BLaER1 (cell line): ENCODE data around the gene KCNJ11.
"Not testable (repeated sequence)": the region's sequence is repeated elsewhere in the genome, so short reads cannot be mapped to it uniquely, and the experiment has no call there.

ENCODE experiments used
- H3K27ac ChIP-seq: shearing (Covaris generic); formaldehyde crosslinking; 2 replicates; pipeline ENCODE4 v1.8.1; 2022
- H3K27me3 ChIP-seq: shearing (Covaris generic); formaldehyde crosslinking; 2 replicates; pipeline ENCODE4 v1.8.1; 2022
- H3K36me3 ChIP-seq: shearing (Covaris generic); formaldehyde crosslinking; 2 replicates; pipeline ENCODE4 v1.8.1; 2022
- H3K4me1 ChIP-seq: shearing (Covaris generic); formaldehyde crosslinking; 2 replicates; pipeline ENCODE4 v1.8.1; 2022
- H3K4me2 ChIP-seq: shearing (Covaris generic); formaldehyde crosslinking; 2 replicates; pipeline ENCODE4 v1.8.1; 2022
- H3K4me3 ChIP-seq: shearing (Covaris generic); formaldehyde crosslinking; 2 replicates; pipeline ENCODE4 v1.8.1; 2022
- H3K9ac ChIP-seq: shearing (Covaris generic); formaldehyde crosslinking; 2 replicates; pipeline ENCODE4 v1.8.1; 2022
- H3K9me3 ChIP-seq: shearing (Covaris generic); formaldehyde crosslinking; 2 replicates; pipeline ENCODE4 v1.8.1; 2022
- H4K20me1 ChIP-seq: shearing (Covaris generic); formaldehyde crosslinking; 2 replicates; pipeline ENCODE4 v1.8.1; 2022
- Cebpa-rat ChIP-seq: shearing (Covaris generic); IDR thresholded peaks from 2 replicates; pipeline ENCODE4 v1.8.1; 2022

Gene KCNJ11

GRCh38 chr11:17388609-17389210 is at the start of gene KCNJ11:
KCNJ11 (minus strand) TSS chr11:17388659; CDS start chr11:17388091, 568 bp downstream.
- Histone ChIP-seq H3K9ac (peak within 1 kb of the TSS; percentile 74), H3K9me3 (no peaks in the 10 kb centered on the region), H4K20me1 (no peaks in the 10 kb centered on the region; the same call in 1 of the 2 replicates), H3K4me3 (peak within 1 kb of the TSS; percentile 73), H3K27ac (peak within 1 kb of the TSS; percentile 64; the same call in 1 of the 2 replicates), H3K27me3 (no peaks in the 10 kb centered on the region), H3K4me1 (peaks cover 65% of the 10 kb centered on the region), H3K4me2 (peak within 1 kb of the TSS; percentile 88), H3K36me3 (no peaks in the 10 kb centered on the region)
- no peak for TF ChIP-seq Cebpa-rat

GRCh38 chr11:17437366-17437765 is 48.9 kb upstream of the KCNJ11 start:
- Histone ChIP-seq H3K36me3 (no peaks in the 10 kb centered on the region), H3K9me3 (peaks cover 13% of the 10 kb centered on the region), H3K27me3 (no peaks in the 10 kb centered on the region), H3K4me2 (peak overlapping the region; percentile 82), H3K4me3 (no peak overlapping the region), H3K27ac (peak overlapping the region; percentile 49; the same call in 1 of the 2 replicates), H4K20me1 (no peaks in the 10 kb centered on the region), H3K4me1 (peaks cover 84% of the 10 kb centered on the region), H3K9ac (no peak overlapping the region)
- TF ChIP-seq Cebpa-rat: no peak

- Histone ChIP-seq H3K9me3 (no peaks in the 10 kb centered on the region), H3K4me3 (no peak overlapping the region), H3K27me3 (no peaks in the 10 kb centered on the region), H3K36me3 (no peaks in the 10 kb centered on the region), H3K27ac (no peak overlapping the region), H3K4me2 (peak overlapping the region; percentile 89), H3K9ac (no peak overlapping the region), H3K4me1 (peaks cover 100% of the 10 kb centered on the region), H4K20me1 (no peaks in the 10 kb centered on the region)
- TF ChIP-seq Cebpa-rat: no peak
Observed at GRCh38 chr11:17434108-17434507, 45.6 kb upstream of the KCNJ11 start.

- no peaks in the 10 kb centered on the region for H4K20me1 ChIP-seq
- no peaks in the 10 kb centered on the region for H3K9me3 ChIP-seq
- peaks cover 100% of the 10 kb centered on the region for H3K4me1 ChIP-seq
- H3K27me3 ChIP-seq: no peaks in the 10 kb centered on the region
- no peak for TF ChIP-seq Cebpa-rat
- peak overlapping the region; percentile 43 for H3K4me3 ChIP-seq
- peak overlapping the region; percentile 89 for H3K4me2 ChIP-seq
- H3K27ac ChIP-seq: peak overlapping the region; percentile 89
- peak overlapping the region; percentile 74; the same call in 1 of the 2 replicates for H3K9ac ChIP-seq
- H3K36me3 ChIP-seq: no peaks in the 10 kb centered on the region
Observed at GRCh38 chr11:17432002-17432401, 43.5 kb upstream of the KCNJ11 start.

GRCh38 chr11:17431139-17431538 is 42.7 kb upstream of the KCNJ11 start:
- Histone ChIP-seq H3K9ac (peak overlapping the region; percentile 74), H3K27me3 (no peaks in the 10 kb centered on the region), H4K20me1 (no peaks in the 10 kb centered on the region), H3K9me3 (no peaks in the 10 kb centered on the region), H3K4me1 (peaks cover 100% of the 10 kb centered on the region), H3K27ac (peak overlapping the region; percentile 89), H3K4me2 (peak overlapping the region; percentile 89), H3K36me3 (no peaks in the 10 kb centered on the region), H3K4me3 (peak overlapping the region; percentile 43)
- peak; percentile 97 for TF ChIP-seq Cebpa-rat

GRCh38 chr11:17430616-17431015 is 42.2 kb upstream of the KCNJ11 start:
- Histone ChIP-seq H3K4me3 (peak overlapping the region; percentile 43; the same call in 1 of the 2 replicates), H3K27ac (peak overlapping the region; percentile 89), H3K9ac (peak overlapping the region; percentile 74), H3K4me2 (peak overlapping the region; percentile 89), H4K20me1 (no peaks in the 10 kb centered on the region), H3K36me3 (no peaks in the 10 kb centered on the region), H3K9me3 (no peaks in the 10 kb centered on the region), H3K4me1 (peaks cover 96% of the 10 kb centered on the region), H3K27me3 (no peaks in the 10 kb centered on the region)
- TF ChIP-seq Cebpa-rat: no peak

GRCh38 chr11:17428925-17429324 is 40.5 kb upstream of the KCNJ11 start:
- no peaks in the 10 kb centered on the region for H3K9me3 ChIP-seq
- peak overlapping the region; percentile 89 for H3K27ac ChIP-seq
- no peaks in the 10 kb centered on the region for H3K27me3 ChIP-seq
- peak overlapping the region; percentile 89 for H3K4me2 ChIP-seq
- no peak for TF ChIP-seq Cebpa-rat
- peaks cover 93% of the 10 kb centered on the region for H3K4me1 ChIP-seq
- no peaks in the 10 kb centered on the region for H4K20me1 ChIP-seq
- H3K36me3 ChIP-seq: no peaks in the 10 kb centered on the region
- no peak overlapping the region for H3K9ac ChIP-seq
- no peak overlapping the region for H3K4me3 ChIP-seq

GRCh38 chr11:17428261-17428660 is 39.8 kb upstream of the KCNJ11 start:
- TF ChIP-seq Cebpa-rat: no peak
- Histone ChIP-seq H3K9ac (no peak overlapping the region), H3K27ac (peak overlapping the region; percentile 46; the same call in 1 of the 2 replicates), H3K9me3 (no peaks in the 10 kb centered on the region), H4K20me1 (no peaks in the 10 kb centered on the region), H3K27me3 (no peaks in the 10 kb centered on the region), H3K4me2 (peak overlapping the region; percentile 12; the same call in 1 of the 2 replicates), H3K4me1 (peaks cover 86% of the 10 kb centered on the region), H3K36me3 (no peaks in the 10 kb centered on the region), H3K4me3 (no peak overlapping the region)

- H3K4me3 ChIP-seq, H3K9ac ChIP-seq, H3K27ac ChIP-seq, H3K27me3 ChIP-seq, H4K20me1 ChIP-seq, H3K9me3 ChIP-seq, H3K36me3 ChIP-seq: not testable (repeated sequence)
- peak overlapping the region; percentile 71 for H3K4me2 ChIP-seq
- H3K4me1 ChIP-seq: peaks cover 75% of the 10 kb centered on the region
Observed at GRCh38 chr11:17426233-17426632, 37.8 kb upstream of the KCNJ11 start.

- Histone ChIP-seq H3K9ac (no peak overlapping the region), H3K27me3 (no peaks in the 10 kb centered on the region), H4K20me1 (no peaks in the 10 kb centered on the region), H3K4me3 (no peak overlapping the region), H3K9me3 (no peaks in the 10 kb centered on the region), H3K27ac (no peak overlapping the region), H3K36me3 (no peaks in the 10 kb centered on the region), H3K4me1 (peaks cover 72% of the 10 kb centered on the region), H3K4me2 (no peak overlapping the region)
- no peak for TF ChIP-seq Cebpa-rat
Observed at GRCh38 chr11:17423533-17424310, 35.3 kb upstream of the KCNJ11 start.
